SK-N-SH (cell line): ENCODE results near the gene PTPMT1. TPM values are rescaled to one million over a fixed set of nuclear protein-coding genes. Genes with fewer than 3 reads are reported as not detected.

Experiments used
- CTCF ChIA-PET: fragments of 300-600, 350-600 bp; formaldehyde crosslinking; extraction: SDS; loops from one replicate; lab custom pipeline; 2021; lab: Yijun Ruan, JAX
- POLR2A ChIA-PET: fragments of 350-600 bp; sonication (Branson Sonifier 250); formaldehyde crosslinking; extraction: SDS; loops from one replicate; lab custom pipeline; 2020; ENCODE audit warnings: antibody characterized with exemption, inconsistent platforms; lab: Yijun Ruan, JAX
- DNase-seq: peaks from one replicate; pipeline ENCODE4 v3.0.0; 2012
- H2AFZ ChIP-seq: fragments of 200-600 bp; sonication (generic); 2 replicates; pipeline ENCODE4 v1.8.1; 2016; ENCODE audit warnings: antibody characterized with exemption, mild to moderate bottlenecking, low read depth
- H3F3A ChIP-seq: fragments of 200-600 bp; sonication (generic); replicated peaks from 2 replicates; pipeline ENCODE3; 2016; ENCODE audit warnings: antibody characterized with exemption, mild to moderate bottlenecking; ENCODE audit not compliant: insufficient read depth
- H3K27ac ChIP-seq, 2 experiments: fragments of 200-500 bp in 1 of 2; fragments of 200-600 bp in 1 of 2; sonication (Bioruptor generic) in 1 of 2; sonication (generic), shearing (Covaris generic) in 1 of 2; 2 replicates each; pipeline versions ENCODE4 v1.5.1 to v1.6.1; 2014 to 2016; ENCODE audit warnings: low read depth in 2 of 2, inconsistent platforms in 1 of 2, low read length in 1 of 2, mild to moderate bottlenecking in 1 of 2, mixed read lengths in 1 of 2
- H3K27me3 ChIP-seq: fragments of 200-600 bp; sonication (generic), shearing (Covaris generic); 2 replicates; pipeline ENCODE4 v1.6.1; 2016; ENCODE audit warnings: mixed run types; ENCODE audit not compliant: insufficient read depth
- H3K36me3 ChIP-seq, 2 experiments: fragments of 200-500 bp in 1 of 2; fragments of 200-600 bp in 1 of 2; sonication (Bioruptor generic) in 1 of 2; sonication (generic) in 1 of 2; replicated peaks in 1 of 2; 2 replicates each; pipeline versions ENCODE3 to v1.5.1; 2014 to 2016; ENCODE audit warnings: low read length in 1 of 2, mild to moderate bottlenecking in 1 of 2; ENCODE audit not compliant: insufficient read depth in 2 of 2, control insufficient read depth in 1 of 2
- H3K4me1 ChIP-seq, 2 experiments: fragments of 200-500 bp in 1 of 2; fragments of 200-600 bp in 1 of 2; sonication (Bioruptor generic) in 1 of 2; sonication (generic), shearing (Covaris generic) in 1 of 2; 2 replicates each; pipeline versions ENCODE4 v1.5.1 to v1.6.1; 2014 to 2016; ENCODE audit warnings: low read depth in 1 of 2, low read length in 1 of 2, mixed run types in 1 of 2; ENCODE audit not compliant: insufficient read depth in 2 of 2, control insufficient read depth in 1 of 2
- H3K4me2 ChIP-seq: fragments of 200-600 bp; sonication (generic), shearing (Covaris generic); 2 replicates; pipeline ENCODE4 v1.6.1; 2017; ENCODE audit warnings: mixed run types
- H3K4me3 ChIP-seq, 2 experiments: fragments of 200-500 bp in 1 of 2; fragments of 200-600 bp in 1 of 2; sonication (Bioruptor generic) in 1 of 2; sonication (generic), shearing (Covaris generic) in 1 of 2; 2 replicates each; pipeline versions ENCODE4 v1.5.1 to v1.8.1; 2014 to 2016; ENCODE audit warnings: low read depth in 2 of 2, inconsistent platforms in 1 of 2, low read length in 1 of 2, mild to moderate bottlenecking in 1 of 2, mixed read lengths in 1 of 2, moderate library complexity in 1 of 2
- H3K79me2 ChIP-seq: fragments of 200-600 bp; sonication (generic); 2 replicates; pipeline ENCODE4 v1.8.1; 2017; ENCODE audit warnings: mild to moderate bottlenecking; ENCODE audit not compliant: insufficient read depth
- H3K9ac ChIP-seq: fragments of 200-600 bp; sonication (generic); 2 replicates; pipeline ENCODE4 v1.6.1; 2017; ENCODE audit warnings: mixed run types
- H3K9me2 ChIP-seq: fragments of 200-600 bp; sonication (generic); 2 replicates; pipeline ENCODE4 v1.6.1; 2017; ENCODE audit warnings: mixed run types
- H3K9me3 ChIP-seq: fragments of 200-600 bp; sonication (generic); 2 replicates; pipeline ENCODE4 v1.6.1; 2017; ENCODE audit warnings: mixed run types, mild to moderate bottlenecking, moderate library complexity
- H4K20me1 ChIP-seq: fragments of 200-600 bp; sonication (generic); 2 replicates; pipeline ENCODE4 v1.6.1; 2017; ENCODE audit warnings: mild to moderate bottlenecking, mixed run types; ENCODE audit not compliant: insufficient read depth
- CHD2 ChIP-seq: fragments of 150-350 bp; IDR thresholded peaks from 2 replicates; pipeline ENCODE4 v1.6.1; 2018; ENCODE audit warnings: low read length; ENCODE audit not compliant: partially characterized antibody
- EP300 ChIP-seq, 2 experiments: IDR thresholded peaks; 2 replicates each; pipeline versions ENCODE4 v1.4.0 to v1.6.1; 2012; ENCODE audit warnings: borderline replicate concordance in 1 of 2, low read depth in 1 of 2, low read length in 1 of 2
- FOXJ3 ChIP-seq: sonication (generic); formaldehyde crosslinking; IDR thresholded peaks from 2 replicates; pipeline ENCODE4 v1.5.1; 2020; ENCODE audit warnings: mild to moderate bottlenecking, missing genetic modification reagents
- FOXM1 ChIP-seq: IDR thresholded peaks from 2 replicates; pipeline ENCODE4 v1.4.0; 2012; ENCODE audit warnings: low read depth, mild to moderate bottlenecking
- GABPA ChIP-seq: IDR thresholded peaks from 2 replicates; pipeline ENCODE4 v1.4.0; 2012; ENCODE audit warnings: low read depth, mild to moderate bottlenecking
- NRF1 ChIP-seq: IDR thresholded peaks from 2 replicates; pipeline ENCODE4 v1.6.1; 2012; ENCODE audit warnings: low read depth, mild to moderate bottlenecking, low read length
- RCOR1 ChIP-seq: fragments of 150-350 bp; IDR thresholded peaks from 2 replicates; pipeline ENCODE4 v1.6.1; 2017; ENCODE audit warnings: antibody characterized with exemption, low read length
- RFX5 ChIP-seq: IDR thresholded peaks from 2 replicates; pipeline ENCODE4 v1.6.1; 2012; ENCODE audit warnings: mild to moderate bottlenecking, improper control_type of control experiment, low read length
- RXRA ChIP-seq: IDR thresholded peaks from 2 replicates; pipeline ENCODE4 v1.4.0; 2012; ENCODE audit warnings: low read depth, mild to moderate bottlenecking, borderline replicate concordance
- SMC3 ChIP-seq: IDR thresholded peaks from 2 replicates; pipeline ENCODE4 v1.6.1; 2012; ENCODE audit warnings: low read depth, low read length, improper control_type of control experiment
- WGBS: methylation state at CpG from one replicate; pipeline ENCODE4 v1.1.6; 2017; ENCODE audit warnings: low lambda C conversion rate; 5-methylcytosine and 5-hydroxymethylcytosine counted together
- polyA plus RNA-seq, 3 experiments: library from polyadenylated mRNA; depleted of rRNA; stranded (reverse); fragments of >200 nt; gene quantifications; 2 replicates each; pipeline ENCODE4 v1.2.3, GENCODE V29; 2012
- TF ChIP-seq, protein P1 (sequence below): IDR thresholded peaks from 2 replicates; pipeline ENCODE4 v1.4.0; 2012; ENCODE audit warnings: low read depth
- TF ChIP-seq, protein P2 (sequence below): IDR thresholded peaks from 2 replicates; pipeline ENCODE4 v1.6.1; 2012; ENCODE audit warnings: mild to moderate bottlenecking, low read depth, low read length, moderate library complexity
- TF ChIP-seq, protein P3 (sequence below): fragments of 150-350 bp; IDR thresholded peaks from 2 replicates; pipeline ENCODE4 v1.6.1; 2016; ENCODE audit warnings: mild to moderate bottlenecking, low read depth, low read length

Gene PTPMT1
- polyA plus RNA-seq, 1 of the 3 experiments (the other 2 are of a cell fraction) = 64.4 TPM

DNA sequence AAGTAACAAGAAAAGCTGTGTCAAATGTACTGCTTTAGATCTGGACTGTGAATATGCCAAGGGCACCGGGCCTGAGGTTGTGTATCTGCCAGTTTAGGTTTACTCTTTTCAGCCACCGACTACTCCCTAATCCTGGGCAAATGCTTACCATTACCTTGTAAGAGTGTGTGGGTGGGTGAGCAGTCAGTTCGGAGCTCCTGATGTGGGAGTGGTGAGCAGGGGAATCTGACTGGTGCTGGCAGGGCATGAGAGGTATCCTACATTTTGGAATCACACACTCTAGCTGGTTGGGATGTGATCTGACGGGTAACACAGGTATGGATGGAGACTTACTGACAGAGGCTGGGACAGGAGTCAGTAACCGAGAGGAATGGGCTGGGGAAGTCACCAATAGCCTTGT is 18.4 kb downstream of the PTPMT1 start:
- POLR2A ChIA-PET = no interaction called here
- TF ChIP-seq SMC3 (no peak), RFX5 (no peak), CHD2 (no peak), GABPA (no peak), RXRA (no peak), FOXJ3 (no peak), RCOR1 (no peak), EP300 (IDR thresholded peaks at IDR 0.05; ENCODE audit: borderline replicate concordance in 1 of 2, low read depth in 1 of 2, low read length in 1 of 2) (no peak), NRF1 (no peak), FOXM1 (no peak)
- TF ChIP-seq, protein P1, sequence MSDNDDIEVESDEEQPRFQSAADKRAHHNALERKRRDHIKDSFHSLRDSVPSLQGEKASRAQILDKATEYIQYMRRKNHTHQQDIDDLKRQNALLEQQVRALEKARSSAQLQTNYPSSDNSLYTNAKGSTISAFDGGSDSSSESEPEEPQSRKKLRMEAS = no peak
- TF ChIP-seq, protein P2, sequence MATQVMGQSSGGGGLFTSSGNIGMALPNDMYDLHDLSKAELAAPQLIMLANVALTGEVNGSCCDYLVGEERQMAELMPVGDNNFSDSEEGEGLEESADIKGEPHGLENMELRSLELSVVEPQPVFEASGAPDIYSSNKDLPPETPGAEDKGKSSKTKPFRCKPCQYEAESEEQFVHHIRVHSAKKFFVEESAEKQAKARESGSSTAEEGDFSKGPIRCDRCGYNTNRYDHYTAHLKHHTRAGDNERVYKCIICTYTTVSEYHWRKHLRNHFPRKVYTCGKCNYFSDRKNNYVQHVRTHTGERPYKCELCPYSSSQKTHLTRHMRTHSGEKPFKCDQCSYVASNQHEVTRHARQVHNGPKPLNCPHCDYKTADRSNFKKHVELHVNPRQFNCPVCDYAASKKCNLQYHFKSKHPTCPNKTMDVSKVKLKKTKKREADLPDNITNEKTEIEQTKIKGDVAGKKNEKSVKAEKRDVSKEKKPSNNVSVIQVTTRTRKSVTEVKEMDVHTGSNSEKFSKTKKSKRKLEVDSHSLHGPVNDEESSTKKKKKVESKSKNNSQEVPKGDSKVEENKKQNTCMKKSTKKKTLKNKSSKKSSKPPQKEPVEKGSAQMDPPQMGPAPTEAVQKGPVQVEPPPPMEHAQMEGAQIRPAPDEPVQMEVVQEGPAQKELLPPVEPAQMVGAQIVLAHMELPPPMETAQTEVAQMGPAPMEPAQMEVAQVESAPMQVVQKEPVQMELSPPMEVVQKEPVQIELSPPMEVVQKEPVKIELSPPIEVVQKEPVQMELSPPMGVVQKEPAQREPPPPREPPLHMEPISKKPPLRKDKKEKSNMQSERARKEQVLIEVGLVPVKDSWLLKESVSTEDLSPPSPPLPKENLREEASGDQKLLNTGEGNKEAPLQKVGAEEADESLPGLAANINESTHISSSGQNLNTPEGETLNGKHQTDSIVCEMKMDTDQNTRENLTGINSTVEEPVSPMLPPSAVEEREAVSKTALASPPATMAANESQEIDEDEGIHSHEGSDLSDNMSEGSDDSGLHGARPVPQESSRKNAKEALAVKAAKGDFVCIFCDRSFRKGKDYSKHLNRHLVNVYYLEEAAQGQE = no peak

DNA sequence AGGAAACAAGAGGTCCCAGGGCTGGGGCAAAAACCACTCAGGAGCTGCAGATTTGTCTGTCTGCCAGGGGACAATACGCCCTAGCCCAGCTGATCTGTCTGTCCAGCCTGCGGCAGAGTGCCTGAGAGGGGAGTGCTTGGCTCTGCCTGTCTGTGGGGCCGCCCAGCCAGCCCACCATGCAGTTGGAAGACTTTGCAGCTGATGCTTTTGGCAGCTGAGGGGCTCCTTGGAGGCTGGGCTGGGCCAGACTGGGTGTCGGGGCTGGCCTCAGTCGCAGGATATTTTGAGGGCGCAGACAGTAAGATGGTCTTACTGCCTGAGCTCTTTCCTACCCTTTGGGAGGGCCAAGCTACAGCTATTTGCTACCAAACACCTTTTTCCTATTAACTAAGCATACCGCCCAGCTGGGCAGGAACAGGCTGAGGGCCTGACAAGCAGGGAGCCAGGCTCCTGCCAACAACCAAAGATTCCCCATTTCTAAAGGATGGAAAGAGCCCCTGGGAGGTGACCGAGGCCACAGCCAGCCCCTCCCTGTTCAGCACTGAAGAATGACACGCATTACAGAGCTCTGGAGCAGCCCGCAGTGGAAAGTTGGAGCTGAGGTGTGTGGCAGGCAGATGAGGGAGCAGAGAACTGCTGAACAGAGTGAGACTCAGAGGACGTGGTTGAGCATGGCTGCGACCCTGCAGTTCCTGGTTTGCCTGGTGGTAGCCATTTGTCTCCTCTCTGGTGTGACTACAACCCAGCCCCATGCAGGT is 20.9 kb downstream of the PTPMT1 start, which contains the start of gene FAM180B:
Gene FAM180B, plus strand, starts transcription at position 581 of the 758 bp plus-strand sequence. Its CDS starts 91 bp downstream, at position 672.
- H3K27me3 ChIP-seq = no peaks in the 10 kb centered on the region
- TF ChIP-seq, protein P2 = no peak
- TF ChIP-seq RCOR1 = no peak
- TF ChIP-seq, protein P3, sequence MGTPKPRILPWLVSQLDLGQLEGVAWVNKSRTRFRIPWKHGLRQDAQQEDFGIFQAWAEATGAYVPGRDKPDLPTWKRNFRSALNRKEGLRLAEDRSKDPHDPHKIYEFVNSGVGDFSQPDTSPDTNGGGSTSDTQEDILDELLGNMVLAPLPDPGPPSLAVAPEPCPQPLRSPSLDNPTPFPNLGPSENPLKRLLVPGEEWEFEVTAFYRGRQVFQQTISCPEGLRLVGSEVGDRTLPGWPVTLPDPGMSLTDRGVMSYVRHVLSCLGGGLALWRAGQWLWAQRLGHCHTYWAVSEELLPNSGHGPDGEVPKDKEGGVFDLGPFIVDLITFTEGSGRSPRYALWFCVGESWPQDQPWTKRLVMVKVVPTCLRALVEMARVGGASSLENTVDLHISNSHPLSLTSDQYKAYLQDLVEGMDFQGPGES = no peak
- TF ChIP-seq, all 33 proteins: peak for 0
- Histone ChIP-seq H3K4me3 (no peak within 1 kb of the TSS), H3K9me2 (no peaks in the 10 kb centered on the region), H3K9me3 (no peaks in the 10 kb centered on the region), H3K79me2 (no peaks in the 10 kb centered on the region), H3K9ac (no peak within 1 kb of the TSS), H3K27ac (no peak within 1 kb of the TSS), H3K4me2 (no peak within 1 kb of the TSS), H2AFZ (no peak within 1 kb of the TSS), H3F3A (no peaks in the 10 kb centered on the region), H3K36me3 (peaks cover 28 to 29% of the 10 kb centered on the region in 2 experiments), H3K4me1 (no peaks in the 10 kb centered on the region), H4K20me1 (no peaks in the 10 kb centered on the region)
- WGBS = 82% methylated on average over 6 of the region's 12 CpGs
- CTCF ChIA-PET = interaction anchor here (1.6 kb wide), 1 partner anchor 31 kb away, joined by 5 read pairs; no protein-coding TSS in a partner anchor
- no peak for DNase-seq
- POLR2A ChIA-PET = interaction anchor here (1.0 kb wide), 1 partner anchor 13 kb away, joined by 3 read pairs; no protein-coding TSS in a partner anchor

More for the DNA sequence above, 18.4 kb downstream of the PTPMT1 start:
- CTCF ChIA-PET = no interaction called here
- H3K4me1 ChIP-seq = peaks cover 0 to 9% of the 10 kb centered on the region in 2 experiments; a peak in 3 of 4 replicates
- WGBS = 93% methylated on average over 5 of the region's 5 CpGs
- H2AFZ ChIP-seq = no peak overlapping the region
- H3K27ac ChIP-seq = no peak overlapping the region
- no peaks in the 10 kb centered on the region for H3K9me3 ChIP-seq
- H3K9ac ChIP-seq = no peak overlapping the region
- no peaks in the 10 kb centered on the region for H3K9me2 ChIP-seq
- H3K79me2 ChIP-seq = peaks cover 24% of the 10 kb centered on the region
- no peak overlapping the region for H3K4me3 ChIP-seq
- H3K36me3 ChIP-seq = peaks cover 34 to 38% of the 10 kb centered on the region in 2 experiments
- no peaks in the 10 kb centered on the region for H3K27me3 ChIP-seq
- H4K20me1 ChIP-seq = no peaks in the 10 kb centered on the region
- H3K4me2 ChIP-seq = no peak overlapping the region
- DNase-seq = no peak
- no peaks in the 10 kb centered on the region for H3F3A ChIP-seq
